ENCODE data around the gene BCL2. TPM values are rescaled to one million over a fixed set of nuclear protein-coding genes. Genes with fewer than 3 reads are reported as not detected.

The BCL2 gene
- total RNA-seq, 1 experiment from 2014 or later, result 1.5 TPM

- H3F3A ChIP-seq (ENCODE audit: low read length, unreplicated experiment), result no peaks in the 10 kb centered on the region
- CTCF ChIA-PET, result no interaction called here
Measured at GRCh38 chr18:63142594-63143225, 176.9 kb downstream of the BCL2 start.

DNA sequence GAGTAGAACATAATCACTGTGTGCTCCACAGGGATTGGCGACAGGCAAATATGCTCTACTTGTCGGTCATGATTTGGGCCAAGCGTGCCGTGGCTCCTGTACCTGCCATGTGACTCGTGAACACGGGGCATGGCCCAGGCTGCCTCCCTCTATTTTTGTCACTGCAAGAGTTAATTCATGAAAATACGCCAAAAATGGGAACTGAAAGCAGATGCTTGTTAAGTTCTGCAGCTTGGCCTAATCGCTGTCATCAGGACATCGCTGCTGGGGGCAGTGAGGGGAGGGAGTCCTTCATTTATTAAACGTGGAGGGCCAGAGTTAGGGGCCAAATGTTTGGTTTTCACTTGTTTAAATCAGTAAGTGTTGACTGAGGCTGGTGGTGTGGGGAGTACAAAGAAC lies 177.8 kb downstream of the BCL2 start:
- ChIA-PET CTCF (no interaction called here), POLR2A (ENCODE audit: unreplicated experiment) (no interaction called here)
- no peaks in the 10 kb centered on the region for H3K36me3 ChIP-seq (ENCODE audit: low read depth, low read length)
- H3K9me3 ChIP-seq (ENCODE audit: low read length), result no peaks in the 10 kb centered on the region
- H3K4me3 ChIP-seq (ENCODE audit: low read length), result no peak overlapping the region
- H3F3A ChIP-seq (ENCODE audit: low read length, unreplicated experiment), result no peaks in the 10 kb centered on the region
- no peak for ATAC-seq
- H3K79me2 ChIP-seq (ENCODE audit: low read length), result no peaks in the 10 kb centered on the region
- H3K9ac ChIP-seq (ENCODE audit: low read length), result no peak overlapping the region
- no TSS peak for BruUV-seq (replicated peaks)
- no peak for DNase-seq
- peaks cover 18% of the 10 kb centered on the region for H3K27me3 ChIP-seq (ENCODE audit: low read length)
- H3K9me2 ChIP-seq (replicated peaks; ENCODE audit: low read length), result 0 out of 2 replicates have a peak, but pooled peaks cover 2% of the 10 kb centered on the region
- no peak overlapping the region for H3K4me2 ChIP-seq (ENCODE audit: low read length)
- H3K4me1 ChIP-seq (ENCODE audit: insufficient read depth, low read length), result no peaks in the 10 kb centered on the region
- intact Hi-C loops (cut with micrococcal nuclease), result no loop called here
- no peak overlapping the region for H3K27ac ChIP-seq (ENCODE audit: low read length)
- TF ChIP-seq, protein P1, sequence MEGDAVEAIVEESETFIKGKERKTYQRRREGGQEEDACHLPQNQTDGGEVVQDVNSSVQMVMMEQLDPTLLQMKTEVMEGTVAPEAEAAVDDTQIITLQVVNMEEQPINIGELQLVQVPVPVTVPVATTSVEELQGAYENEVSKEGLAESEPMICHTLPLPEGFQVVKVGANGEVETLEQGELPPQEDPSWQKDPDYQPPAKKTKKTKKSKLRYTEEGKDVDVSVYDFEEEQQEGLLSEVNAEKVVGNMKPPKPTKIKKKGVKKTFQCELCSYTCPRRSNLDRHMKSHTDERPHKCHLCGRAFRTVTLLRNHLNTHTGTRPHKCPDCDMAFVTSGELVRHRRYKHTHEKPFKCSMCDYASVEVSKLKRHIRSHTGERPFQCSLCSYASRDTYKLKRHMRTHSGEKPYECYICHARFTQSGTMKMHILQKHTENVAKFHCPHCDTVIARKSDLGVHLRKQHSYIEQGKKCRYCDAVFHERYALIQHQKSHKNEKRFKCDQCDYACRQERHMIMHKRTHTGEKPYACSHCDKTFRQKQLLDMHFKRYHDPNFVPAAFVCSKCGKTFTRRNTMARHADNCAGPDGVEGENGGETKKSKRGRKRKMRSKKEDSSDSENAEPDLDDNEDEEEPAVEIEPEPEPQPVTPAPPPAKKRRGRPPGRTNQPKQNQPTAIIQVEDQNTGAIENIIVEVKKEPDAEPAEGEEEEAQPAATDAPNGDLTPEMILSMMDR (conservative IDR thresholded peaks at IDR 0.05; ENCODE audit: low read depth, low read length), result no peak
- TF ChIP-seq EZH2phosphoT487 (IDR thresholded peaks at IDR 0.05; ENCODE audit: borderline replicate concordance, low read length) (no peak), EZH2 (IDR thresholded peaks at IDR 0.05; ENCODE audit: low read length, unreplicated experiment) (no peak)
- no peaks in the 10 kb centered on the region for H4K20me1 ChIP-seq (ENCODE audit: low read length)
- H2AFZ ChIP-seq (ENCODE audit: low read length), result no peak overlapping the region

More at GRCh38 chr18:63142594-63143225, 176.9 kb downstream of the BCL2 start:
- H3K9me3 ChIP-seq (ENCODE audit: low read length), result no peaks in the 10 kb centered on the region
- no peaks in the 10 kb centered on the region for H3K36me3 ChIP-seq (ENCODE audit: low read depth, low read length)
- H2AFZ ChIP-seq (ENCODE audit: low read length), result no peak overlapping the region
- H3K27me3 ChIP-seq (ENCODE audit: low read length), result peaks cover 27% of the 10 kb centered on the region
- DNase-seq, result no peak
- BruUV-seq (replicated peaks), result no TSS peak
- H3K9ac ChIP-seq (ENCODE audit: low read length), result no peak overlapping the region
- POLR2A ChIA-PET (ENCODE audit: unreplicated experiment), result no interaction called here
- H3K79me2 ChIP-seq (ENCODE audit: low read length), result no peaks in the 10 kb centered on the region
- TF ChIP-seq, protein P1 (conservative IDR thresholded peaks at IDR 0.05; ENCODE audit: low read depth, low read length), result no peak
- TF ChIP-seq EZH2 (IDR thresholded peaks at IDR 0.05; ENCODE audit: low read length, unreplicated experiment) (no peak), EZH2phosphoT487 (IDR thresholded peaks at IDR 0.05; ENCODE audit: borderline replicate concordance, low read length) (no peak)
- ATAC-seq, result no peak
- 0 out of 2 replicates have a peak, but pooled peaks cover 2% of the 10 kb centered on the region for H3K9me2 ChIP-seq (replicated peaks; ENCODE audit: low read length)
- no peak overlapping the region for H3K4me2 ChIP-seq (ENCODE audit: low read length)
- H3K4me3 ChIP-seq (ENCODE audit: low read length), result no peak overlapping the region
- H3K4me1 ChIP-seq (ENCODE audit: insufficient read depth, low read length), result no peaks in the 10 kb centered on the region
- no peak overlapping the region for H3K27ac ChIP-seq (ENCODE audit: low read length)
- H4K20me1 ChIP-seq (ENCODE audit: low read length), result no peaks in the 10 kb centered on the region
- intact Hi-C loops (cut with micrococcal nuclease), result no loop called here

GRCh38 chr18:63140997-63141777 lies 178.4 kb downstream of the BCL2 start:
- Histone ChIP-seq H3K4me2 (ENCODE audit: low read length) (no peak overlapping the region), H3K79me2 (ENCODE audit: low read length) (no peaks in the 10 kb centered on the region), H3K9me3 (ENCODE audit: low read length) (no peaks in the 10 kb centered on the region), H4K20me1 (ENCODE audit: low read length) (no peaks in the 10 kb centered on the region), H3K4me1 (ENCODE audit: insufficient read depth, low read length) (no peaks in the 10 kb centered on the region), H2AFZ (ENCODE audit: low read length) (no peak overlapping the region), H3K4me3 (ENCODE audit: low read length) (no peak overlapping the region), H3F3A (ENCODE audit: low read length, unreplicated experiment) (no peaks in the 10 kb centered on the region), H3K27me3 (ENCODE audit: low read length) (peaks cover 15% of the 10 kb centered on the region), H3K9ac (ENCODE audit: low read length) (no peak overlapping the region), H3K27ac (ENCODE audit: low read length) (no peak overlapping the region), H3K9me2 (replicated peaks; ENCODE audit: low read length) (0 out of 2 replicates have a peak, but pooled peaks cover 2% of the 10 kb centered on the region), H3K36me3 (ENCODE audit: low read depth, low read length) (no peaks in the 10 kb centered on the region)
- ChIA-PET CTCF (interaction anchor here (0.7 kb wide), 1 partner anchor 45 kb away, joined by 3 read pairs; no protein-coding TSS in a partner anchor), POLR2A (ENCODE audit: unreplicated experiment) (no interaction called here)
- TF ChIP-seq EZH2 (IDR thresholded peaks at IDR 0.05; ENCODE audit: low read length, unreplicated experiment), result no peak
- no peak for ATAC-seq
- no TSS peak for BruUV-seq (replicated peaks)
- DNase-seq, result no peak
- intact Hi-C loops (cut with micrococcal nuclease), result no loop called here
